Kidney (tissue), 14 donors: Measurements from ENCODE around the gene WIPF1. TPM values are rescaled to one million over a fixed set of nuclear protein-coding genes. Genes with fewer than 3 reads are reported as not detected.

Source experiments
- DNase-seq, 5 donors: peaks; one replicate each; pipeline ENCODE4 v3.0.0-alpha.2; 2013 to 2020
- FAIRE-seq: peaks from 2 replicates; lab custom pipeline; 2012; peaks lifted over from hg19 to GRCh38; lab: Jason Lieb, UNC
- H3K27ac ChIP-seq, 2 donors: one replicate each; pipeline ENCODE4 v1.7.0; 2013; ENCODE audit warnings: low read depth in 2 of 2, low read length in 2 of 2, inconsistent platforms in 1 of 2
- H3K27me3 ChIP-seq: one replicate; pipeline ENCODE4 v1.7.1; 2013; ENCODE audit warnings: low read length, inconsistent platforms; ENCODE audit not compliant: control insufficient read depth, insufficient read depth
- H3K36me3 ChIP-seq, 3 donors: one replicate each; pipeline versions ENCODE4 v1.7.0 to v1.7.1; 2013; ENCODE audit warnings: low read length in 3 of 3, control low read depth in 1 of 3, inconsistent platforms in 1 of 3; ENCODE audit not compliant: insufficient read depth in 3 of 3, control insufficient read depth in 2 of 3
- H3K4me1 ChIP-seq, 3 donors: one replicate each; pipeline versions ENCODE4 v1.7.0 to v1.7.1; 2013; ENCODE audit warnings: low read length in 3 of 3, inconsistent platforms in 1 of 3, low read depth in 1 of 3; ENCODE audit not compliant: control insufficient read depth in 2 of 3, insufficient read depth in 2 of 3
- H3K4me3 ChIP-seq, 3 donors: one replicate each; pipeline versions ENCODE4 v1.7.0 to v1.8.1; 2013; ENCODE audit warnings: low read length in 3 of 3, control low read depth in 1 of 3, inconsistent platforms in 1 of 3
- H3K9ac ChIP-seq, 3 donors: one replicate each; pipeline versions ENCODE4 v1.7.0 to v1.7.1; 2013; ENCODE audit warnings: low read length in 3 of 3, control low read depth in 1 of 3, inconsistent platforms in 1 of 3
- H3K9me3 ChIP-seq, 3 donors: one replicate each; pipeline versions ENCODE4 v1.7.0 to v1.7.1; 2013; ENCODE audit warnings: low read length in 3 of 3, control low read depth in 1 of 3, inconsistent platforms in 1 of 3; ENCODE audit not compliant: control insufficient read depth in 2 of 3, insufficient read depth in 1 of 3
- intact Hi-C: fragments of 100-400 bp; cut with DNase I; formaldehyde crosslinking; loops from one replicate; pipeline ENCODE4 v1.11.1; 2022
- polyA plus RNA-seq: library from polyadenylated mRNA; stranded (reverse); fragments of 350-450 nt; fragmentation: Illumina TruSeq; extraction: RNeasy Lipid Tissue Mini Kit (QIAGEN cat#74804); gene quantifications from one replicate; pipeline ENCODE4 v1.2.3, GENCODE V29; 2014; ENCODE audit warnings: low read depth, low replicate concordance; ENCODE audit not compliant: insufficient read depth
- total RNA-seq: library from RNA; stranded (reverse); fragmentation: NEBNext Ultra II Directional; extraction: Animal tissue kit (Norgen Biotek cat#: 25700); gene quantifications from one replicate; pipeline ENCODE4 v1.2.1, GENCODE V29; 2021
- TF ChIP-seq, protein P1 (sequence below): IDR thresholded peaks from 3 replicates; pipeline ENCODE4 v1.5.1; 2012; ENCODE audit warnings: mild to moderate bottlenecking, moderate library complexity, borderline replicate concordance; ENCODE audit not compliant: insufficient read depth; ENCODE audit errors: extremely low read depth
- donor health status: control.
- donor health status: control.
- donor health status: control.
- donor health status: control.
- donor health status: control.
- donor health status: DM: yes; HTN: yes; CAD: no.
- donor health status: Normal renal cell carcinoma (clear cell type).

Gene WIPF1
- total and polyA plus RNA-seq, 2 donors from 2014 or later, result 11.7 to 55.0 TPM

DNA sequence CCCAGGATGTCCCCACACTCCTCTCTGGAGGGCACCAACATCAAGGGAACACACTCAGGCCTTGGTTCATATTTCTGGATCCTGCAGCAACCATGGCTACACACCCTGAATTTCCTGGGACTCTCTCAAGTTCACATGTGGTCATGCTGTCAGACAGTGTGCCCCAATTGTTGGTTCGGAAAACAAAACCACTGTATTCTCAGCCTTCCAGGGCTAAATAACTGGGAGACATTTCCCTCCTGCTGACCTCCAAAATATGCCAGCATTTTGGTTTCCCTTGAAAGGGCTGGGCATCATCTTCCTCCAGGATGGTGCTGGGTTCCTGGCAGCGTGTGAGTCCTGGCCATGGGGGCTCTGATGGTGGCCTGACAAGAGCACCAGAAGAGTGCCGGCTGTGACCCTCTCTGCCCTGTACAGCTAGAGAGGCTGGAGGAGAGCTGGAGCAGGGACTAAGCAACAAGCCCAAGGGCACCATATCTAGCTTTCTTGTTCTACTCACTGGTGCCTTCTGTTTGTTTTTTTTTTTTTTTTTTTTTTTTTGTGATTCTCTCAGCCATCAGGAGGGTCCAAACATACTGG is 37.5 kb upstream of the WIPF1 start:
- no peak for FAIRE-seq
- no peaks in the 10 kb centered on the region for H3K9me3 ChIP-seq
- H3K4me1 ChIP-seq, result peaks cover 3 to 28% (median 14%) of the 10 kb centered on the region in 3 donors
- H3K27ac ChIP-seq, result peak overlapping the region in 1 of 2 donors; percentile 74
- TF ChIP-seq, protein P1, sequence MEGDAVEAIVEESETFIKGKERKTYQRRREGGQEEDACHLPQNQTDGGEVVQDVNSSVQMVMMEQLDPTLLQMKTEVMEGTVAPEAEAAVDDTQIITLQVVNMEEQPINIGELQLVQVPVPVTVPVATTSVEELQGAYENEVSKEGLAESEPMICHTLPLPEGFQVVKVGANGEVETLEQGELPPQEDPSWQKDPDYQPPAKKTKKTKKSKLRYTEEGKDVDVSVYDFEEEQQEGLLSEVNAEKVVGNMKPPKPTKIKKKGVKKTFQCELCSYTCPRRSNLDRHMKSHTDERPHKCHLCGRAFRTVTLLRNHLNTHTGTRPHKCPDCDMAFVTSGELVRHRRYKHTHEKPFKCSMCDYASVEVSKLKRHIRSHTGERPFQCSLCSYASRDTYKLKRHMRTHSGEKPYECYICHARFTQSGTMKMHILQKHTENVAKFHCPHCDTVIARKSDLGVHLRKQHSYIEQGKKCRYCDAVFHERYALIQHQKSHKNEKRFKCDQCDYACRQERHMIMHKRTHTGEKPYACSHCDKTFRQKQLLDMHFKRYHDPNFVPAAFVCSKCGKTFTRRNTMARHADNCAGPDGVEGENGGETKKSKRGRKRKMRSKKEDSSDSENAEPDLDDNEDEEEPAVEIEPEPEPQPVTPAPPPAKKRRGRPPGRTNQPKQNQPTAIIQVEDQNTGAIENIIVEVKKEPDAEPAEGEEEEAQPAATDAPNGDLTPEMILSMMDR, result no peak
- no peaks in the 10 kb centered on the region for H3K27me3 ChIP-seq
- intact Hi-C loops, result no loop called here
- H3K4me3 ChIP-seq, result no peak overlapping the region
- no peak overlapping the region for H3K9ac ChIP-seq
- DNase-seq, result no peak
- no peaks in the 10 kb centered on the region for H3K36me3 ChIP-seq

DNA sequence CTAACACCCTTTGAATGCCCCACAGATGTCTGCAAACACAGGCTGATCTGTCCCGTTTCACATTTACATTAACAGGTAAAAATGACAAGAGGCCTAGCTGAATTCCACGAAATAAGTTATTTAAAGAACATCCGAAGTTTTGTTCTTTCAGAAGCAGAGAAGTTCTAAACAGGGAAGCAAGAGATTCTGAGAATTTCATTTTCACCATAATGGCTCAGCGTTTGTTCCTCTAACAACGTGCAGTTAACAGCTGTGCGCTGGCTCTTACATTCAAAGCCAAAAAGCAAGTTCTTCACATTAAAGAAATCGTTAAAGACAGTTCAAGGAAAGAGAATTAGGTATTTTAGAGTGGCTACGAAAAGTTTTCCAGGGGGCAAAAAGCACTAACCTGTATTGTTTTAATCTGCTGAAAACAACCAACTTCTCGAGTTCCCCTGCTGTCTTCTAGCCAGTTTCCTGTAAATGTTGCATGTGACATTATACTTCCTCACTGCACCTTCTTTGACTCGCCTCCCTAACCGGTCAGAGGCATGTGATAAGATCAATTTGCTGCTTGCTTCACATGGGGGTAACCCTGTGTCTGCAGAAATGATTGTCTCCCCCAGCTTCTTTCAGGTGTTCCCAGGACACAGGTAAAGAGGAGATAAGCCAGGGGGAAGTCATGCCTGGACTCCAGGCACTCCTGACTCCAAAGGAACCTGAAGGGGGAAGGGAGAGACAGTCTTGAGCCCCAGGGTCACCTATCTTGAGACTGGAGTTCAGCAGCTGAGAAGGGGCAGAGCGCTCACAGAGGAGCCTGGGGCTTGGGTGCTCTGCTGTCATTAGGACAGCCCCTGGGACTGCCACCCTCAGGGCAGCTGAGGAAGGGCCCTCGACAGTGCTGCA is 36.8 kb upstream of the WIPF1 start:
- peak overlapping the region in 2 of 3 donors; percentile 15 to 41 for H3K9ac ChIP-seq
- H3K27me3 ChIP-seq, result no peaks in the 10 kb centered on the region
- intact Hi-C loops, result no loop called here
- DNase-seq (peak in 1 of 5 donors; percentile 30), FAIRE-seq (no peak)
- H3K27ac ChIP-seq, result peak overlapping the region; percentile 64 to 74
- peaks cover 3 to 28% (median 14%) of the 10 kb centered on the region in 3 donors for H3K4me1 ChIP-seq
- H3K4me3 ChIP-seq, result peak overlapping the region in 2 of 3 donors; percentile 3 to 23
- H3K36me3 ChIP-seq, result no peaks in the 10 kb centered on the region
- TF ChIP-seq, protein P1, result no peak
- no peaks in the 10 kb centered on the region for H3K9me3 ChIP-seq

DNA sequence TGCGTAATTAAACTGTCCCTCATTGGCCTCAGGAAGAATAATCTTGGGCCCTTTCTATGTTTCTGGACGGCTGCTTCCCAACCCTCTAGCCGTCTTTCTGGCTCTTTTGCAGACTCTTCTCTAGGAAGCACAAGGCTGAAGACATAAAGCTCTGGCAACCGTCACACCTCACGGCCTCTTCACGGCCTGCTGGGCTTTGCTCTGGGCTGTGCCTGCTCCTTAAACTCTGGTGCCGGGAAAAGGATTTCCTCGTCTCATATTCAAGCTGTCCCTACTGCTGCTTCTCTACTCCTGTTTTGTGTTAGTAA is 36.0 kb upstream of the WIPF1 start:
- peak overlapping the region in 1 of 3 donors; percentile 20 for H3K9ac ChIP-seq
- peak overlapping the region in 2 of 3 donors; percentile 45 to 47 for H3K4me3 ChIP-seq
- DNase-seq (peak in 4 of 5 donors; percentile 76 to 90 (median 85)), FAIRE-seq (no peak)
- H3K36me3 ChIP-seq, result no peaks in the 10 kb centered on the region
- no peaks in the 10 kb centered on the region for H3K27me3 ChIP-seq
- TF ChIP-seq, protein P1, result no peak
- peak overlapping the region; percentile 45 to 74 for H3K27ac ChIP-seq
- H3K9me3 ChIP-seq, result no peaks in the 10 kb centered on the region
- intact Hi-C loops, result no loop called here
- H3K4me1 ChIP-seq, result peaks cover 3 to 28% (median 14%) of the 10 kb centered on the region in 3 donors
